Adrenal gland (tissue), 12 donors: ENCODE data around the gene CYP39A1. TPM values are rescaled to one million over a fixed set of nuclear protein-coding genes. Genes with fewer than 3 reads are reported as not detected.

Source experiments
- DNase-seq, 7 donors: peaks; one replicate each; pipeline ENCODE4 v3.0.0-alpha.2; 2019 to 2020
- H3K27ac ChIP-seq, 5 donors: fragments of 200-600 bp; sonication (generic) in 4 of 5; 1 replicate in 3 of 5; 2 replicates in 2 of 5; pipeline versions ENCODE4 v1.5.1 to v1.8.0; 2016 to 2020; ENCODE audit warnings: mild to moderate bottlenecking in 1 of 5
- H3K27me3 ChIP-seq: fragments of 200-600 bp; 2 replicates; pipeline ENCODE4 v1.8.0; 2021
- H3K36me3 ChIP-seq, 2 donors: fragments of 200-600 bp; replicated peaks in 1 of 2; 1 replicate in 1 of 2; 2 replicates in 1 of 2; pipeline versions ENCODE4 v1.5.1 to v1.8.0; 2018 to 2022
- H3K4me1 ChIP-seq, 2 donors: fragments of 200-600 bp; replicated peaks in 1 of 2; 1 replicate in 1 of 2; 2 replicates in 1 of 2; pipeline versions ENCODE4 v1.5.1 to v1.8.0; 2018 to 2021
- H3K4me3 ChIP-seq, 4 donors: fragments of 200-600 bp; sonication (generic) in 3 of 4; one replicate each; pipeline ENCODE4 v1.5.1; 2016 to 2018
- H3K9me3 ChIP-seq, 3 donors: fragments of 200-600 bp; sonication (generic) in 1 of 3; replicated peaks in 1 of 3; 1 replicate in 2 of 3; 2 replicates in 1 of 3; pipeline versions ENCODE4 v1.5.1 to v1.8.0; 2016 to 2021
- CTCF ChIP-seq, 6 experiments: fragments of 450-650 bp in 4 of 6; fragments of 200-600 bp in 2 of 6; sonication (generic) in 1 of 6; IDR thresholded peaks; 1 replicate in 5 of 6; 2 replicates in 1 of 6; pipeline versions ENCODE4 v1.5.1 to v1.8.0; 2016 to 2021; ENCODE audit warnings: antibody characterized with exemption in 6 of 6, mild to moderate bottlenecking in 2 of 6, moderate library complexity in 1 of 6
- POLR2A ChIP-seq, 2 donors: fragments of 450-650 bp; IDR thresholded peaks; one replicate each; pipeline ENCODE4 v1.6.1; 2017; ENCODE audit warnings: antibody characterized with exemption in 2 of 2, mild to moderate bottlenecking in 2 of 2, moderate library complexity in 1 of 2
- WGBS, 4 donors: extraction: QIAGEN DNeasy Blood & Tissue Kit in 2 of 4; methylation state at CpG; one replicate each; pipeline versions ENCODE4 v1.1.5 to v1.1.7; 2013 to 2017; 5-methylcytosine and 5-hydroxymethylcytosine counted together
- intact Hi-C, 2 donors: fragments of 100-400 bp; cut with DNase I; formaldehyde crosslinking; loops; one replicate each; pipeline versions ENCODE4 v1.14.1 to v1.15.0; 2022 to 2023
- polyA plus RNA-seq, 3 donors: library from polyadenylated mRNA; stranded (reverse); fragments of 200-250 nt in 2 of 3; fragments of 350-450 nt in 1 of 3; fragmentation: Illumina TruSeq in 1 of 3; extraction: RNeasy Lipid Tissue Mini Kit (QIAGEN cat#74804) in 1 of 3; gene quantifications; one replicate each; pipeline ENCODE4 v1.2.3, GENCODE V29; 2013 to 2014
- total RNA-seq, 9 donors: library from RNA; depleted of rRNA in 4 of 9; stranded (reverse); fragments of >200 nt in 4 of 9; fragments of 120-200 nt in 1 of 9; fragmentation: NEBNext Ultra II Directional in 1 of 9; extraction: Animal tissue kit (Norgen Biotek cat#: 25700) in 1 of 9; gene quantifications; one replicate each; pipeline versions ENCODE4 v1.1.0 to v1.2.4, GENCODE V29; 2013 to 2023
- donor health status: healthy with polysubstance abuse.
- donor health status: Bipolar disorder and iron deficiency.
- donor health status: DM: yes; HTN: yes; CAD: no.
- donor health status: DM: no; HTN: no; CAD: no.
- donor health status: DM: no; HTN: no; CAD: no.
- donor health status: DM: yes; HTN: yes; CAD: no.

The CYP39A1 gene
- total and polyA plus RNA-seq, 12 donors, result 0.63 to 11.3 (median 4.2) TPM

- H3K4me1 ChIP-seq, result no peaks in the 10 kb centered on the region
- no peak for DNase-seq
- 88 to 96% (median 94%) methylated on average over 3 of the region's 3 CpGs for WGBS, 4 donors
- H3K36me3 ChIP-seq, result no peaks in the 10 kb centered on the region
- intact Hi-C loops, result no loop called here
- H3K9me3 ChIP-seq, result peaks cover 0 to 3% (median 0%) of the 10 kb centered on the region in 3 donors
- TF ChIP-seq CTCF (IDR thresholded peaks at IDR 0.05), result no peak
- no peak for TF ChIP-seq POLR2A (IDR thresholded peaks at IDR 0.05)
- H3K27ac ChIP-seq, result no peak overlapping the region
- no peak overlapping the region for H3K4me3 ChIP-seq
- H3K27me3 ChIP-seq, result no peaks in the 10 kb centered on the region
These were observed 111.1 kb downstream of the CYP39A1 start for GRCh38 chr6:46541556-46541955.

- no peaks in the 10 kb centered on the region for H3K27me3 ChIP-seq
- no peaks in the 10 kb centered on the region for H3K4me1 ChIP-seq
- peaks cover 0 to 3% (median 0%) of the 10 kb centered on the region in 3 donors for H3K9me3 ChIP-seq
- H3K36me3 ChIP-seq, result no peaks in the 10 kb centered on the region
- H3K4me3 ChIP-seq, result no peak overlapping the region
- TF ChIP-seq CTCF (IDR thresholded peaks at IDR 0.05) (no peak), POLR2A (IDR thresholded peaks at IDR 0.05) (no peak)
- WGBS, 4 donors, result 79 to 88% (median 84%) methylated on average over 2 of the region's 2 CpGs
- no peak for DNase-seq
- no peak overlapping the region for H3K27ac ChIP-seq
- intact Hi-C loops, result no loop called here
These were observed 112.8 kb downstream of the CYP39A1 start for GRCh38 chr6:46539866-46540265.

- Histone ChIP-seq H3K4me3 (no peak overlapping the region), H3K9me3 (peaks cover 0 to 3% (median 0%) of the 10 kb centered on the region in 3 donors), H3K27me3 (no peaks in the 10 kb centered on the region), H3K4me1 (no peaks in the 10 kb centered on the region), H3K36me3 (no peaks in the 10 kb centered on the region), H3K27ac (no peak overlapping the region)
- no peak for TF ChIP-seq POLR2A (IDR thresholded peaks at IDR 0.05)
- no peak for DNase-seq
- WGBS, 4 donors, result 55 to 66% (median 61%) methylated on average over 6 of the region's 6 CpGs
- intact Hi-C loops, result no loop called here
These were observed 113.7 kb downstream of the CYP39A1 start for GRCh38 chr6:46538800-46539480.

- WGBS, 4 donors, result 62 to 92% (median 71%) methylated on average over 2 to 3 of the region's 3 CpGs
- no peak overlapping the region for H3K4me3 ChIP-seq
- H3K9me3 ChIP-seq, result no peaks in the 10 kb centered on the region
- H3K27me3 ChIP-seq, result no peaks in the 10 kb centered on the region
- no peak for DNase-seq
- H3K4me1 ChIP-seq, result no peaks in the 10 kb centered on the region
- intact Hi-C loops, result no loop called here
- no peaks in the 10 kb centered on the region for H3K36me3 ChIP-seq
- TF ChIP-seq POLR2A (IDR thresholded peaks at IDR 0.05), result no peak
- TF ChIP-seq CTCF (IDR thresholded peaks at IDR 0.05), result no peak
- no peak overlapping the region for H3K27ac ChIP-seq
These were observed 121.7 kb downstream of the CYP39A1 start for GRCh38 chr6:46530896-46531295.
